HepG2 (cell line): ENCODE data around the gene RETREG2. TPM values are rescaled to one million over a fixed set of nuclear protein-coding genes. Genes with fewer than 3 reads are reported as not detected.

Experiments used
- ARHGAP35 ChIP-seq: sonication (generic); formaldehyde crosslinking; IDR thresholded peaks from 2 replicates; pipeline ENCODE4 v1.9.0; 2022; ENCODE audit warnings: mild to moderate bottlenecking, inconsistent platforms, moderate library complexity, missing genetic modification reagents, borderline replicate concordance
- HDAC6 ChIP-seq: fragments of 200-600 bp; sonication (generic); IDR thresholded peaks from 2 replicates; pipeline ENCODE4 v1.7.0; 2017; ENCODE audit warnings: mild to moderate bottlenecking, antibody characterized with exemption, low read length, low read depth
- HHEX ChIP-seq: IDR thresholded peaks from 2 replicates; pipeline ENCODE4 v1.6.1; 2016; ENCODE audit warnings: control low read depth
- MEF2D ChIP-seq: sonication (generic); formaldehyde crosslinking; IDR thresholded peaks from 2 replicates; pipeline ENCODE4 v1.5.1; 2020; ENCODE audit warnings: mild to moderate bottlenecking, missing genetic modification reagents
- RFX5 ChIP-seq: IDR thresholded peaks from 2 replicates; pipeline ENCODE4 v1.6.1; 2011; ENCODE audit warnings: low read depth, low read length, improper control_type of control experiment
- SMAD1 ChIP-seq: sonication (generic); formaldehyde crosslinking; IDR thresholded peaks from 2 replicates; pipeline ENCODE4 v1.4.0; 2020; ENCODE audit warnings: missing genetic modification reagents, low read depth, mild to moderate bottlenecking, borderline replicate concordance
- ZC3H4 ChIP-seq: sonication (generic); formaldehyde crosslinking; IDR thresholded peaks from 2 replicates; pipeline ENCODE4 v1.4.0; 2020; ENCODE audit warnings: missing genetic modification reagents, borderline replicate concordance
- ZFP36L1 ChIP-seq: sonication (generic); formaldehyde crosslinking; IDR thresholded peaks from 2 replicates; pipeline ENCODE4 v1.8.0; 2022; ENCODE audit warnings: mild to moderate bottlenecking, missing genetic modification reagents, moderate library complexity
- ZFYVE20 ChIP-seq: sonication (generic); formaldehyde crosslinking; IDR thresholded peaks from 2 replicates; pipeline ENCODE4 v1.8.0; 2023; ENCODE audit warnings: low read depth, mild to moderate bottlenecking, moderate library complexity, missing genetic modification reagents, borderline replicate concordance
- ZMYM3 ChIP-seq: sonication (generic); formaldehyde crosslinking; IDR thresholded peaks from 2 replicates; pipeline ENCODE4 v1.5.1; 2020; ENCODE audit warnings: mild to moderate bottlenecking, missing genetic modification reagents
- ZNF207 ChIP-seq: fragments of 450-650 bp; IDR thresholded peaks from 2 replicates; pipeline ENCODE4 v1.6.1; 2016; ENCODE audit warnings: antibody characterized with exemption, borderline replicate concordance
- ZNF235 ChIP-seq: sonication (generic); formaldehyde crosslinking; IDR thresholded peaks from 2 replicates; pipeline ENCODE4 v1.8.1; 2023; ENCODE audit warnings: mild to moderate bottlenecking, missing genetic modification reagents, borderline replicate concordance
- ZNF251 ChIP-seq: sonication (generic); formaldehyde crosslinking; IDR thresholded peaks from 2 replicates; pipeline ENCODE4 v1.9.0; 2021; ENCODE audit warnings: mild to moderate bottlenecking, missing genetic modification reagents
- ZNF550 ChIP-seq: sonication (generic); formaldehyde crosslinking; IDR thresholded peaks from 2 replicates; pipeline ENCODE4 v1.4.0; 2020; ENCODE audit warnings: mild to moderate bottlenecking, missing genetic modification reagents, borderline replicate concordance
- ZNF749 ChIP-seq: sonication (generic); formaldehyde crosslinking; IDR thresholded peaks from 2 replicates; pipeline ENCODE4 v1.8.0; 2022; ENCODE audit warnings: mild to moderate bottlenecking, missing genetic modification reagents, moderate library complexity, borderline replicate concordance
- ZNF75D ChIP-seq: sonication (generic); formaldehyde crosslinking; IDR thresholded peaks from 2 replicates; pipeline ENCODE4 v1.8.1; 2023; ENCODE audit warnings: missing genetic modification reagents, mild to moderate bottlenecking, borderline replicate concordance
- polyA plus RNA-seq, 8 experiments: library from polyadenylated mRNA; depleted of rRNA in 3 of 8; stranded (reverse) in 7 of 8; unstranded in 1 of 8; fragments of >200 nt; fragmentation: Illumina TruSeq in 4 of 8; extraction: Trizol in 4 of 8; gene quantifications; 2 replicates each; pipeline versions ENCODE4 v1.2.1 to v1.2.3, GENCODE V29; 2011 to 2016; ENCODE audit warnings: low read depth in 4 of 8, missing spikeins in 1 of 8, mixed read lengths in 1 of 8; ENCODE audit not compliant: insufficient read depth in 1 of 8
- total RNA-seq, 5 experiments: library from RNA; depleted of rRNA; stranded (reverse); fragments of >200 nt; fragmentation: Illumina TruSeq; extraction: Trizol; gene quantifications; 2 replicates each; pipeline ENCODE4 v1.2.3, GENCODE V29; 2016; ENCODE audit warnings: low read depth in 1 of 5
- TF ChIP-seq, protein P1 (sequence below): sonication (generic); formaldehyde crosslinking; IDR thresholded peaks from 2 replicates; pipeline ENCODE4 v1.5.0; 2020; ENCODE audit warnings: missing genetic modification reagents, mild to moderate bottlenecking, borderline replicate concordance
- TF ChIP-seq, protein P2 (sequence below): sonication (generic); formaldehyde crosslinking; IDR thresholded peaks from 2 replicates; pipeline ENCODE4 v1.4.0; 2020; ENCODE audit warnings: low read depth, mild to moderate bottlenecking, missing genetic modification reagents
- TF ChIP-seq, protein P3 (sequence below): sonication (generic); formaldehyde crosslinking; IDR thresholded peaks from 2 replicates; pipeline ENCODE4 v1.4.0; 2020; ENCODE audit warnings: missing genetic modification reagents, mild to moderate bottlenecking, borderline replicate concordance
- TF ChIP-seq, protein P4 (sequence below): IDR thresholded peaks from 2 replicates; pipeline ENCODE4 v1.6.1; 2016; ENCODE audit warnings: missing compliant biosample characterization, missing genetic modification reagents, borderline replicate concordance
- TF ChIP-seq, protein P5 (sequence below): conservative IDR thresholded peaks from 2 replicates; pipeline ENCODE4 v1.6.1; 2018; ENCODE audit warnings: missing genetic modification reagents

RETREG2 gene
- total and polyA plus RNA-seq, 2 of the 13 experiments (the other 11 are each of a cell fraction or from before 2014, with no cell fraction given): 86.0 to 134 TPM

DNA sequence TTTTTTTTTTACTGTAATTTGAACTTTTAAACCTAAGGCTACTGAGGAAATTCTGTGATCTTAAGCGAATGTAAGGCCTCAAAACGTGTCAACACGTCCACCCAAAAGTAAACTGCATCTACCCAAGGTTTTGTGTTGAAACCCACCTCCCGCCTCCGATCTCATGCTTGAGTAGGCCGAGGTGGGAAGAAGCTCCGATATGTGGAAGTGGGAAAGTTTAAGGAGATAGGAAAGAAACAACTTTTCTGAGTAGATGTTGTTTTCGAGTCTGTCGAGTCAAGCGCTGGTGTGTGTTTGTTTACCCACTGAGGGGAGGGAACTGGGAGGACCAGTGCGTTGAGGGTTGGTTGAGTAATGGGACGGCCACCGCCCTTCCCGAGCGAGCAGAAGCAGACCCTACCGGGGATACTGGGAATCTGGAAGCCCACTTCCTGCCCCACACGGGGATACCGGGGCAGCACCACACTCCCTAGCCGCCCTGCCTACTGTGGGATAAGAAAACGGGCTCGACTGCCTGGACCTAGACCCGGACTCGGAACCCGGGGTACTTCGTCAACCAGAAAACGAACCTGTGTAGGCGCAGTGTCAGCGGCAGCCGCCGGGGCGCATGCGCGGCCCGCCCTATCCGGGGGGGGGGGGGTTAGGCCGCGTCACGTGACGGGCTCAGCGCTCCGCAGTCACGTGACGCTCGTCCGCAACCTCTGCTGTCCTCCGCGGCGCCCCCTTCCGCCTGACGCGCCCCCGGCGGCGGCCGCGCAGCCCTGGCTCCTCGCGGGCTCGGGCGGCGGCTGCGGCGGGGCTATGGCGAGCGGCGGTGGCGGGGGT lies at the start of gene RETREG2 (continued):
- TF ChIP-seq ZFYVE20 (CRISPR knock-in tag) (no peak; the same call in 1 of the 2 replicates), HDAC6 (no peak), ZNF235 (CRISPR knock-in tag) (peak; percentile 93), HHEX (CRISPR knock-in tag) (no peak), ARHGAP35 (no peak; the same call in 1 of the 2 replicates), ZNF550 (CRISPR knock-in tag) (0 out of 2 replicates have a peak, but pooled peaks have one; percentile 75), ZNF75D (CRISPR knock-in tag) (no peak), ZMYM3 (CRISPR knock-in tag) (no peak), ZFP36L1 (CRISPR knock-in tag) (peak; percentile 97), ZNF749 (CRISPR knock-in tag) (peak; percentile 96), ZC3H4 (peak; percentile 93), SMAD1 (CRISPR knock-in tag) (no peak; the same call in 1 of the 2 replicates), RFX5 (no peak), ZNF207 (peak; percentile 69; the same call in 1 of the 2 replicates), MEF2D (no peak), ZNF251 (no peak)
- TF ChIP-seq, protein P1, sequence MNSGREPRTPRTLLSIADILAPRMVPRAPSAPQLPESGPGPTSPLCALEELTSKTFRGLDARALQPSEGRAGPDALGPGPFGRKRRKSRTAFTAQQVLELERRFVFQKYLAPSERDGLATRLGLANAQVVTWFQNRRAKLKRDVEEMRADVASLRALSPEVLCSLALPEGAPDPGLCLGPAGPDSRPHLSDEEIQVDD (CRISPR knock-in tag): peak; percentile 85
- TF ChIP-seq, protein P2, sequence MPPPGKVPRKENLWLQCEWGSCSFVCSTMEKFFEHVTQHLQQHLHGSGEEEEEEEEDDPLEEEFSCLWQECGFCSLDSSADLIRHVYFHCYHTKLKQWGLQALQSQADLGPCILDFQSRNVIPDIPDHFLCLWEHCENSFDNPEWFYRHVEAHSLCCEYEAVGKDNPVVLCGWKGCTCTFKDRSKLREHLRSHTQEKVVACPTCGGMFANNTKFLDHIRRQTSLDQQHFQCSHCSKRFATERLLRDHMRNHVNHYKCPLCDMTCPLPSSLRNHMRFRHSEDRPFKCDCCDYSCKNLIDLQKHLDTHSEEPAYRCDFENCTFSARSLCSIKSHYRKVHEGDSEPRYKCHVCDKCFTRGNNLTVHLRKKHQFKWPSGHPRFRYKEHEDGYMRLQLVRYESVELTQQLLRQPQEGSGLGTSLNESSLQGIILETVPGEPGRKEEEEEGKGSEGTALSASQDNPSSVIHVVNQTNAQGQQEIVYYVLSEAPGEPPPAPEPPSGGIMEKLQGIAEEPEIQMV (CRISPR knock-in tag): peak; percentile 84; the same call in 1 of the 2 replicates
- TF ChIP-seq, protein P3, sequence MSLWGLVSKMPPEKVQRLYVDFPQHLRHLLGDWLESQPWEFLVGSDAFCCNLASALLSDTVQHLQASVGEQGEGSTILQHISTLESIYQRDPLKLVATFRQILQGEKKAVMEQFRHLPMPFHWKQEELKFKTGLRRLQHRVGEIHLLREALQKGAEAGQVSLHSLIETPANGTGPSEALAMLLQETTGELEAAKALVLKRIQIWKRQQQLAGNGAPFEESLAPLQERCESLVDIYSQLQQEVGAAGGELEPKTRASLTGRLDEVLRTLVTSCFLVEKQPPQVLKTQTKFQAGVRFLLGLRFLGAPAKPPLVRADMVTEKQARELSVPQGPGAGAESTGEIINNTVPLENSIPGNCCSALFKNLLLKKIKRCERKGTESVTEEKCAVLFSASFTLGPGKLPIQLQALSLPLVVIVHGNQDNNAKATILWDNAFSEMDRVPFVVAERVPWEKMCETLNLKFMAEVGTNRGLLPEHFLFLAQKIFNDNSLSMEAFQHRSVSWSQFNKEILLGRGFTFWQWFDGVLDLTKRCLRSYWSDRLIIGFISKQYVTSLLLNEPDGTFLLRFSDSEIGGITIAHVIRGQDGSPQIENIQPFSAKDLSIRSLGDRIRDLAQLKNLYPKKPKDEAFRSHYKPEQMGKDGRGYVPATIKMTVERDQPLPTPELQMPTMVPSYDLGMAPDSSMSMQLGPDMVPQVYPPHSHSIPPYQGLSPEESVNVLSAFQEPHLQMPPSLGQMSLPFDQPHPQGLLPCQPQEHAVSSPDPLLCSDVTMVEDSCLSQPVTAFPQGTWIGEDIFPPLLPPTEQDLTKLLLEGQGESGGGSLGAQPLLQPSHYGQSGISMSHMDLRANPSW (CRISPR knock-in tag): no peak
- TF ChIP-seq, protein P4, sequence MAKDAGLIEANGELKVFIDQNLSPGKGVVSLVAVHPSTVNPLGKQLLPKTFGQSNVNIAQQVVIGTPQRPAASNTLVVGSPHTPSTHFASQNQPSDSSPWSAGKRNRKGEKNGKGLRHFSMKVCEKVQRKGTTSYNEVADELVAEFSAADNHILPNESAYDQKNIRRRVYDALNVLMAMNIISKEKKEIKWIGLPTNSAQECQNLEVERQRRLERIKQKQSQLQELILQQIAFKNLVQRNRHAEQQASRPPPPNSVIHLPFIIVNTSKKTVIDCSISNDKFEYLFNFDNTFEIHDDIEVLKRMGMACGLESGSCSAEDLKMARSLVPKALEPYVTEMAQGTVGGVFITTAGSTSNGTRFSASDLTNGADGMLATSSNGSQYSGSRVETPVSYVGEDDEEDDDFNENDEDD (CRISPR knock-in tag): 0 out of 2 replicates have a peak, but pooled peaks have one; percentile 26
- TF ChIP-seq, protein P5, sequence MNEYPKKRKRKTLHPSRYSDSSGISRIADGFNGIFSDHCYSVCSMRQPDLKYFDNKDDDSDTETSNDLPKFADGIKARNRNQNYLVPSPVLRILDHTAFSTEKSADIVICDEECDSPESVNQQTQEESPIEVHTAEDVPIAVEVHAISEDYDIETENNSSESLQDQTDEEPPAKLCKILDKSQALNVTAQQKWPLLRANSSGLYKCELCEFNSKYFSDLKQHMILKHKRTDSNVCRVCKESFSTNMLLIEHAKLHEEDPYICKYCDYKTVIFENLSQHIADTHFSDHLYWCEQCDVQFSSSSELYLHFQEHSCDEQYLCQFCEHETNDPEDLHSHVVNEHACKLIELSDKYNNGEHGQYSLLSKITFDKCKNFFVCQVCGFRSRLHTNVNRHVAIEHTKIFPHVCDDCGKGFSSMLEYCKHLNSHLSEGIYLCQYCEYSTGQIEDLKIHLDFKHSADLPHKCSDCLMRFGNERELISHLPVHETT: no peak
